Subcutaneous abdominal adipose tissue (tissue), 5 donors: ENCODE data around the gene SLC37A2.
"Not testable (repeated sequence)": the region's sequence is repeated elsewhere in the genome, so short reads cannot be mapped to it uniquely, and the experiment has no call there.

Experiments used
- H3K27ac ChIP-seq: one replicate; pipeline ENCODE4 v1.7.0; 2013; ENCODE audit warnings: low read depth, mild to moderate bottlenecking, inconsistent platforms, low read length, moderate library complexity
- H3K27me3 ChIP-seq, 5 donors: one replicate each; pipeline ENCODE4 v1.7.0; 2013; ENCODE audit warnings: low read length in 5 of 5, inconsistent platforms in 1 of 5; ENCODE audit not compliant: control insufficient read depth in 5 of 5, insufficient read depth in 4 of 5
- H3K36me3 ChIP-seq, 5 donors: one replicate each; pipeline ENCODE4 v1.7.0; 2013; ENCODE audit warnings: low read length in 5 of 5; ENCODE audit not compliant: control insufficient read depth in 5 of 5, insufficient read depth in 5 of 5
- H3K4me1 ChIP-seq, 5 donors: one replicate each; pipeline ENCODE4 v1.7.0; 2013; ENCODE audit warnings: low read length in 5 of 5, mild to moderate bottlenecking in 3 of 5, moderate library complexity in 1 of 5; ENCODE audit not compliant: control insufficient read depth in 5 of 5, insufficient read depth in 5 of 5
- H3K4me3 ChIP-seq, 5 donors: one replicate each; pipeline ENCODE4 v1.7.0; 2013; ENCODE audit warnings: low read length in 5 of 5, low read depth in 1 of 5
- H3K9ac ChIP-seq, 5 donors: one replicate each; pipeline ENCODE4 v1.7.0; 2013; ENCODE audit warnings: low read length in 5 of 5, mild to moderate bottlenecking in 4 of 5, moderate library complexity in 3 of 5
- H3K9me3 ChIP-seq, 5 donors: one replicate each; pipeline ENCODE4 v1.7.0; 2013; ENCODE audit warnings: low read length in 5 of 5; ENCODE audit not compliant: control insufficient read depth in 5 of 5
- donor health status: healthy.
- donor health status: healthy.
- donor health status: healthy.
- donor health status: healthy.
- donor health status: healthy.

SLC37A2 gene

DNA sequence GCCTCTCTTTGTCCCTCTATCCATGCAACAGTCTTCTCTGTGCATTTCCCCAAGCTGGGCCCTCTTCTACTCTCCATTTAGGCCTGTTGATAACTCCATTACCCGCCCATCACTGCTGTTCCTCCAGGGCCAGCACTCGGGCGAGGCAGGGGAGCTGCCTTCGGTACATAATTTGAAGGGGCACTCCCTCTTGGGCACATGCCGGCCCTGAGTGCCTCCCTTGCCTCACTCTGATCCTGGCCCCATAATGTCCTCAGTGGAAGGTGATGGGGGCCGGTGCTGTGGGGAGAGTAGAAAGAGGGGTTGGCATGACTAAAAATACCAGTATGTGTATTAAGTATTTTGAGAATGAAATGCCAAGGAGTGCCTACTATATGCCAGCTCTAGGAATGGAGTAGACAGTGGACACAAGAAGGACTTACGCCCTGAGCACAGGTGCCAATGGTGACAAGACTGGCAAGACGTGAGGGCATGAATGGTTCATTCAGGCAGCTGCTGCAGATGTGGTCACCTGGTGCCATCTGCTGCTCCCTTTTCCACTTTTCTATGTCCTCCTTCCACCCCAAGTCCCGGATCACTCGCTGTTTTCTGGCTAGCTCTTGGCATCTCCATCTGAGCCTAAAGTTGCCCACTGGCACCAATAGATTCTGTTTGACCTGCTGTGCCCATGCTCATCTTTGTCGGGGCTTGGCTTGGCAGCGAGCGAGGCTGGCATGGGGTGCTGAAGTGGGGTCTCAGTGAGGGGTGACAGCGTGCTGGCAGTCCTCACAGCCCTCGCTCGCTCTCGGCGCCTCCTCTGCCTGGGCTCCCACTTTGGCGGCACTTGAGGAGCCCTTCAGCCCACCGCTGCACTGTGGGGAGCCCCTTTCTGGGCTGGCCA lies 25.7 kb downstream of the SLC37A2 start:
- peaks cover 0 to 26% (median 0%) of the 10 kb centered on the region in 5 donors for H3K36me3 ChIP-seq
- H3K9me3 ChIP-seq, result no peaks in the 10 kb centered on the region

DNA sequence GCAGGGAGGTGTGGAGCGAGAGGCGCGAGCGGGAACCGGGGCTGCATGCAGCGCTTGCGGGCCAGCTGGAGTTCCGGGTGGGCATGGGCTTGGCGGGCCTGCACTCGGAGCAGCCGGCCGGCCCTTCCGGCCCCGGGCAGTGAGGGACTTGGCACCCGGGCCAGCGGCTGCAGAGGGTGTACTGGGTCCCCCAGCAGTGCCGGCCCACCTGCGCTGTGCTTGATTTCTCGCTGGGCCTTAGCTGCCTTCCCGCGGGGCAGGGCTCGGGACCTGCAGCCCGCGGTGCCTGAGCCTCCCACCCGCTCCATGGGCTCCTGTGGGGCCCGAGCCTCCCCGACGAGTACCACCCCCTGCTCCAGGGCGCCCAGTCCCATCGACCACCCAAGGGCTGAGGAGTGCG lies 26.4 kb downstream of the SLC37A2 start:
- peaks cover 0 to 20% (median under 1%) of the 10 kb centered on the region in 5 donors for H3K36me3 ChIP-seq
- H3K9ac ChIP-seq, H3K27ac ChIP-seq, H3K9me3 ChIP-seq, H3K27me3 ChIP-seq, H3K4me3 ChIP-seq: not testable (repeated sequence)
- H3K4me1 ChIP-seq, result peaks cover 0 to 14% (median 8%) of the 10 kb centered on the region in 5 donors

More for the DNA sequence above, 25.7 kb downstream of the SLC37A2 start:
- Histone ChIP-seq H3K9ac (no peak overlapping the region), H3K4me3 (no peak overlapping the region), H3K27me3 (peaks cover 0 to 9% (median 2%) of the 10 kb centered on the region in 5 donors), H3K4me1 (peaks cover 0 to 14% (median 8%) of the 10 kb centered on the region in 5 donors), H3K27ac (no peak overlapping the region)

DNA sequence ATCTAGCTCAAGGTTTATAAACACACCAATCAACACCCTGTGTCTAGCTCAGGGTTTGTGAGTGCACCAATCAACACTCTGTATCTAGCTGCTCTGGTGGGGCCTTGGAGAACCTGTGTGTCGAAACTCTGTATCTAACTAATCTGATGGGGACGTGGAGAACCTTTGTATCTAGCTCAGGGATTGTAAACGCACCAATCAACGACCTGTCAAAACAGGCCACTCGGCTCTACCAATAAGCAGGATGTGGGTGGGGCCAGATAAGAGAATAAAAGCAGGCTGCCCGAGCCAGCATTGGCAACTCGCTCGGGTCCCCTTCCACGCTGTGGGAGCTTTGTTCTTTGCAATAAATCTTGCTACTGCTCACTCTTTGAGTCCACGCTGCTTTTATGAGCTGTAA lies 27.0 kb downstream of the SLC37A2 start:
- not testable (repeated sequence) for H3K27me3 ChIP-seq, H3K27ac ChIP-seq, H3K4me3 ChIP-seq, H3K9ac ChIP-seq, H3K9me3 ChIP-seq
- H3K4me1 ChIP-seq, result peaks cover 0 to 14% (median 8%) of the 10 kb centered on the region in 5 donors
- peaks cover 0 to 14% (median 4%) of the 10 kb centered on the region in 5 donors for H3K36me3 ChIP-seq

DNA sequence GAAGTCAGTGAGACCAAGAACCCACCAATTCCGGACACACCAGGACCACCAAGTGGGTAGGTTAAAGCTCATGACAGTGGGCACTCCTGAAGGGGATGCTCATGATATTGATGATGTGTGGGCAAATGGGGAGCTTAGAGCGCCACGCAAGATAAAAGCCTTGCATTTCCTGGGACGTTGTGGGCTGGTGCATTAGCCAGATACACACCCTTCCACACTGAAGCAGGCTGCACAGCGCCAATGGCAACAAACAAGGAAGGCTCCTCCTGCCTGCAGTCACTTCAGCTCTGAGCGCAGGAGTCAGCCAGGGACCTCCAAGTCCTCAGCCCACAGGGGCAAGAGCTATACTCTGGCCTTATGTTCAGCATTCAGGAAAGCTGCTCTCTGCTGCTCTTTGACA lies 27.7 kb downstream of the SLC37A2 start:
- no peak overlapping the region for H3K9ac ChIP-seq
- H3K9me3 ChIP-seq, result no peaks in the 10 kb centered on the region
- no peak overlapping the region for H3K27ac ChIP-seq
- H3K36me3 ChIP-seq, result peaks cover 0 to 12% (median 5%) of the 10 kb centered on the region in 5 donors
- no peaks in the 10 kb centered on the region for H3K27me3 ChIP-seq
- H3K4me3 ChIP-seq, result no peak overlapping the region
- peaks cover 0 to 14% (median 8%) of the 10 kb centered on the region in 5 donors for H3K4me1 ChIP-seq

DNA sequence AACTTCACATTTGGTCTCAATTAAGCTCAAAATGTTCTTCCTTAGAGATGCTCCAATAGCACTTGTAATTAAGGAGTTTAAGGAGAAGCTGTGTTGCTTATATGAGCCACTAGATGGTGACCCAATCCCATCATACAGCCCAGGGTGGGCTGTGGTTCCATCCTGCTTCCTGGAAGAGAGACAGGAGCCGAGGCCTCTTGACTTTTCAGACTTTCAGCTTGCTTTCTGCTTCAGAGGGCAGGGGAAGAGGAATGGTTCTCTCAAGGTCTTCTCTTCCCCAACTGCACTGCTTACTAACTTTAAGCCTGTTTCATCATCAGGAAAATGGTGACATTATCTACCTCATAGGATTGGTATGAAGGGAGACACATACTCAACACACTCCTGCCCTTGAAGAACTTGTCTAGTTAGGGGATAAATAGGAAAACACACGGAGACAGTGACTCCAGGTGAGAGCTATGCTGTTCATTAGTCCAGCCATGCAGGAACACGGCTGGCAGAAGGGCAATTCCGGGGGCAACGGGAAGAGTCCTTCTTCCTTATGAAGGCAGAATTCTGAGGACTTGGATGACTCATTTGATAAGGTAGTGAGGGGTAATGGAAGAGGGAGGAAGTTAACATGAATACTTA lies 28.3 kb downstream of the SLC37A2 start:
- Histone ChIP-seq H3K4me1 (peaks cover 0 to 14% (median 8%) of the 10 kb centered on the region in 5 donors), H3K9me3 (no peaks in the 10 kb centered on the region), H3K36me3 (peaks cover 3 to 18% (median 10%) of the 10 kb centered on the region in 5 donors), H3K9ac (no peak overlapping the region), H3K27me3 (no peaks in the 10 kb centered on the region), H3K4me3 (no peak overlapping the region), H3K27ac (no peak overlapping the region)

DNA sequence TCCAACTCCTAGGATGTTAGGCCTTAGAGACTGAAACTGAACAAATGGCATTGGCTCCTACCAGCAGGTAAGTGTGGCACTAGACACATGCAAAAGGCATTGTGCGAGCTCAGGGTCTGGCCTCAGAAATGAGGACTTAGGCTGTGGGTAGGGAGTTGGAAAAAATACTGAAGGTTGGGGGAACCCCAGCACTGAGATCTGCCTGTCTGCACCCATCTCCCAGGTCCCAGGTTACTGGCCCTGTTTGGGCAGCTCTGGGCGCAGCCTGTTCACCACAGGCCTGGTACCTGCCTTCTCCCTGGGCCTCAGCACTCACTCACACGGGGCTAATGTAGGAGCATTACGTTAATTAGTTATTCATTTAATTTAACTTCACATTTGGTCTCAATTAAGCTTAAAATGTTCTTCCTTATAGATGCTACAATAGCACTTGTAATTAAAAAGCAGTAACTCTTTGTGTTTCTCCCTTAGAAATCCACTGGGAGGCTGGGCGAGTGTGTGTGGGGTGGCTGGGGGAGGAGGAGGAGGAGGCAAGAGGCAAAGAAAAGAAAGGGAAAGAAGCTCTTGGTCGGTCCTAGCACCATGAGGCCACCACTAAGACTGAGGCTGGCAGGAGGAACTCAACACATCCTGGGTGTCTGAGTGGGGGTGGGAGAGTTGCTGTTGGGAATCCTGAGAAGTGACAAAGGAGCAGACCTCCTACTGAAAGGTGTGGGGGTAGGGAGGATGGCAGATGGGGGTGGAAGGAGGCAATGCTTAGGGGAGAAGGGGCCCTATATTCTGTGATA lies 29.0 kb downstream of the SLC37A2 start:
- no peak overlapping the region for H3K9ac ChIP-seq
- peaks cover 8 to 25% (median 17%) of the 10 kb centered on the region in 5 donors for H3K36me3 ChIP-seq
- H3K27me3 ChIP-seq, result no peaks in the 10 kb centered on the region
- H3K4me1 ChIP-seq, result peaks cover 0 to 14% (median 8%) of the 10 kb centered on the region in 5 donors
- no peaks in the 10 kb centered on the region for H3K9me3 ChIP-seq
- H3K27ac ChIP-seq, result no peak overlapping the region
- no peak overlapping the region for H3K4me3 ChIP-seq

DNA sequence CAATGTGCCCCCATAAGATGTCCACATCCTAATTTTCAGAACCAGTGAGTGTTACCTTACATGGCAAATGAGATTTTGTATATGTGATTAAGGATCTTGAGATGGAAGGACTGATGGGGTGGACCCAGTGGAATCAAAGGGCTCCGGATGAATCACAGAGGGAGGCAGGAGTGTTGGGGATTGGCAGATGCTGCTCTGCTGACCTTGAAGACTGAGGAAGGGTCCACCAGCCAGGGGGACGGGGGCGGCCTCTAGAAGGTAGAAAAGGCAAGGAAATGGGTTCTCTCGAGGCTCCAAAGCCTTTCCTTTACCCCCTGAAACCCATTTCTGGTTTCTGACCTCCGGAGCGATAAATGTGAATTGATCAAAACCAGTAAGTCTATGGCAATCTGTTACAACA lies 29.6 kb downstream of the SLC37A2 start:
- no peaks in the 10 kb centered on the region for H3K27me3 ChIP-seq

DNA sequence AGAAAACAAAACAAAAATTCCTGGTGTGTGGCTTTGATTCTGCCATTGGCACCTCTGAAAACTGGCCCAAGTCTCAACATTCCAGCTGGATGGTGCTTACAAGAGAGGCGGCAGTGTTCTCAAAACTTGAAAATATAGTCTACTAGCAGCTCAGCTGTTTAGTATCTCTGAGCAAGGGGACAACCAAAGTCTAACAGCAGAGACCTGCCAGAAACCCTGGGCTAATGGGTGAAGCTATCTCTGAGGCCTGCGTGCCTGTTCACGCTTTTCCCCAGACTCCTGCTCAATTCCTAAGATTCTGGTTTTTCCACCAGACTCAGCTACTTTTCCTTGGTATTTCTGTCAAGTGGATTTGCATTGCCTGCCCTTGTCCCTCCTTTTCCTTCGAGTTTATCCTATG lies 30.4 kb downstream of the SLC37A2 start:
- Histone ChIP-seq H3K36me3 (peaks cover 15 to 37% (median 30%) of the 10 kb centered on the region in 5 donors), H3K4me1 (peaks cover 0 to 14% (median 10%) of the 10 kb centered on the region in 5 donors), H3K9me3 (no peaks in the 10 kb centered on the region), H3K27ac (no peak overlapping the region), H3K27me3 (no peaks in the 10 kb centered on the region), H3K4me3 (no peak overlapping the region), H3K9ac (peak overlapping the region in 1 of 5 donors; percentile 5)

More for the DNA sequence above, 29.6 kb downstream of the SLC37A2 start:
- Histone ChIP-seq H3K4me3 (no peak overlapping the region), H3K9ac (peak overlapping the region in 1 of 5 donors; percentile 45), H3K27ac (no peak overlapping the region), H3K4me1 (peaks cover 0 to 14% (median 10%) of the 10 kb centered on the region in 5 donors), H3K9me3 (no peaks in the 10 kb centered on the region), H3K36me3 (peaks cover 13 to 31% (median 23%) of the 10 kb centered on the region in 5 donors)

DNA sequence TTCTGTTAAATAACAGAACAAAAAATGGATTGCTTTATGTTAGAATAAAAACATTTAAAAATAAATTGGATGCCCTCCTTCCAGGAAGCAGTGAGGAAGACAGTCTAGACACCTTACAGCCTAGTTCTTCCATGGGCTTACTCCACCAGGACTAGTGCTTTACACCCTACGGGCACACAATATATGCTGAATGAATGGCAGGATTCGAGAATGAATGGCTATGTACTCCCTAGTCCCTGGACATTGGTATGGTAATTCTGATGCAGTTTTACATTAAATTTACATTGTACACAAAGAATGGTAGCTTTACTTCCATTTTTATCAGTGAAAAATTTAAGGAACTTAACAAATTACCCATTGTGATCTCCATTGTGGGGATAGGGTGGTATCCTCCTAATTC lies 31.6 kb downstream of the SLC37A2 start:
- Histone ChIP-seq H3K27ac (no peak overlapping the region), H3K9ac (no peak overlapping the region), H3K4me3 (no peak overlapping the region), H3K4me1 (peaks cover 0 to 14% (median 10%) of the 10 kb centered on the region in 5 donors), H3K27me3 (no peaks in the 10 kb centered on the region), H3K9me3 (no peaks in the 10 kb centered on the region), H3K36me3 (peaks cover 22 to 49% (median 39%) of the 10 kb centered on the region in 5 donors)
